MCF 10A (cell line): Measurements from ENCODE around the gene CD74. TPM values are rescaled to one million over a fixed set of nuclear protein-coding genes. Genes with fewer than 3 reads are reported as not detected.
A peak's percentile ranks its signal among the peaks of the same experiment; 100 is the strongest.

Source experiments
- BruUV-seq: library from RNA; stranded (reverse); fragments of 400-500 nt; replicated peaks from 2 replicates; lab custom pipeline; 2021; lab: Mats Ljungman, UMichigan
- CTCF ChIA-PET: fragments of 300-600 bp; sonication (Branson Sonifier 250); formaldehyde crosslinking; extraction: SDS; loops from one replicate; lab custom pipeline; 2021; ENCODE audit warnings: antibody characterized with exemption, inconsistent platforms; lab: Yijun Ruan, JAX
- POLR2A ChIA-PET: fragments of 300-600, 350-650 bp; sonication (Branson Sonifier 250); formaldehyde crosslinking; extraction: SDS; loops from one replicate; lab custom pipeline; 2020; ENCODE audit warnings: antibody characterized with exemption, inconsistent platforms; lab: Yijun Ruan, JAX
- DNase-seq: peaks from one replicate; pipeline ENCODE4 v3.0.0-alpha.2; 2018; ENCODE audit not compliant: unreplicated experiment
- H3K27ac Mint-ChIP-seq: one replicate; pipeline ENCODE4 v1.8.0; 2022; ENCODE audit warnings: mild to moderate bottlenecking, low read depth, mixed read lengths; ENCODE audit not compliant: unreplicated experiment
- H3K27me3 Mint-ChIP-seq: one replicate; pipeline ENCODE4 v1.8.0; 2022; ENCODE audit warnings: mixed read lengths; ENCODE audit not compliant: insufficient read depth, unreplicated experiment
- H3K36me3 Mint-ChIP-seq: one replicate; pipeline ENCODE4 v1.8.0; 2022; ENCODE audit warnings: mild to moderate bottlenecking, moderate library complexity, mixed read lengths; ENCODE audit not compliant: insufficient read depth, unreplicated experiment
- H3K4me1 Mint-ChIP-seq: one replicate; pipeline ENCODE4 v1.8.0; 2022; ENCODE audit warnings: mixed read lengths; ENCODE audit not compliant: insufficient read depth, unreplicated experiment
- H3K4me3 Mint-ChIP-seq: one replicate; pipeline ENCODE4 v1.8.0; 2022; ENCODE audit warnings: mild to moderate bottlenecking, moderate library complexity, mixed read lengths; ENCODE audit not compliant: unreplicated experiment
- H3K9me3 Mint-ChIP-seq: one replicate; pipeline ENCODE4 v1.8.0; 2022; ENCODE audit warnings: mixed read lengths; ENCODE audit not compliant: unreplicated experiment
- intact Hi-C: fragments of 100-400 bp; cut with micrococcal nuclease; formaldehyde crosslinking; loops from 2 replicates; pipeline ENCODE4 v1.14.1; 2022
- total RNA-seq: library from RNA; stranded (reverse); gene quantifications from 2 replicates; pipeline ENCODE4 v1.2.3, GENCODE V29; 2022
- TF ChIP-seq, protein P1 (sequence below): fragments of 200-600 bp; IDR thresholded peaks from one replicate; pipeline ENCODE4 v1.8.0; 2022; ENCODE audit warnings: antibody characterized with exemption, mild to moderate bottlenecking; ENCODE audit not compliant: unreplicated experiment

The CD74 gene
- total RNA-seq, 1 experiment from 2014 or later: not detected

DNA sequence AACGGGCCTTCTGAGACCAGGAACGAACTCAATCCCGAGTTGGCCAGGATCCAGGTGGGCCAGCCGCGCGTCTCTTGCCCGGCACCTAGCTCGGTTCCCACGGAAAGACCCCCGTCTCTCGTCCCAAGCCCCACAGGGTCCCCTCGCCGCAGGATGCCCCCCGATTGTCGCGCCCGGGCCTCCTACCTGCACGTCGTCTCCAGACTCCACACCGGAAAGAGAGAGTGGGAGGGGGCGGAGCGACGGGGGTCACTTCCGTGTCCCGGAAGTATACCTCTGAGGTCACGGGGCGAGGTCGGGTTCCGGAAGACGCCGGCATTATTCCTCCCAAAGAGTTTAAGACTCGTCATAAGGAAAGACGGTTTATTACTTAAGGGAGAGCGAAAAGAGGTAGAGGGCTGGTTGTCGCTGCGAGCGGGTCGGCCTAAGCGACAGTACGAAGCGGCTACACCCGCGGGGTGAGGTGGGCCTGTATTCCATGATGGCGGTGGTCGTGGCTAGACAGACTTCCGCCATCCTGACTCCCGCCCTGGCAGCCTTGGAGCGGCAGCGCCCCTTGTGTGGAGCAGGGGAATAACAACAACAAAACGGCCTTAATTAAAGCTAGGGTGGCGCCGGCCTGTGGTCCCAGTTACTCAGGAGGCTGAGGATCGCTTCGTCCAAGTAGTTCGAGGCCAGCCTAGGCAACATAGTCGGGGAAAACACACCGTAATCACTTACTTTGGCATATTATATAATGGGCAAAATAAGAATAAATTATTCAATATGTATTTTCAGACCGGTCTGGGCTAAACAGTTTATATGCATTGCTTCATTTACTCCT, 37.0 kb upstream of the CD74 start, which contains the start of gene RPS14:
RPS14 (minus strand) TSS at position 223 of the 823 bp plus-strand sequence. CDS start 2,006 bp downstream, outside the sequence.
- H3K36me3 Mint-ChIP-seq: peaks cover 55% of the 10 kb centered on the region
- H3K9me3 Mint-ChIP-seq: no peaks in the 10 kb centered on the region
- peak within 1 kb of the TSS; percentile 100 for H3K27ac Mint-ChIP-seq
- CTCF ChIA-PET: interaction anchor here (0.5 to 4.7 kb wide), 42 partner anchors 9 to 932 kb away, joined by 3 to 36 read pairs (median 4); partner anchors contain the start of gene MYOZ3
- H3K4me3 Mint-ChIP-seq: peak within 1 kb of the TSS; percentile 85
- POLR2A ChIA-PET: interaction anchor here (0.6 to 2.6 kb wide), 61 partner anchors 9 to 1185 kb away, joined by 3 to 33 read pairs (median 4); partner anchors contain the start of genes DCTN4, NDST1, RBM22 and SLC26A2
- H3K27me3 Mint-ChIP-seq: no peaks in the 10 kb centered on the region
- intact Hi-C loops: loop anchor here (10.0 kb wide), 1 partner anchor 325 kb away; the partner anchor contains the start of gene SMIM3
- H3K4me1 Mint-ChIP-seq: peaks cover 22% of the 10 kb centered on the region
- peak; percentile 98 for DNase-seq
- BruUV-seq: TSS peak; percentile 95
- TF ChIP-seq, protein P1, sequence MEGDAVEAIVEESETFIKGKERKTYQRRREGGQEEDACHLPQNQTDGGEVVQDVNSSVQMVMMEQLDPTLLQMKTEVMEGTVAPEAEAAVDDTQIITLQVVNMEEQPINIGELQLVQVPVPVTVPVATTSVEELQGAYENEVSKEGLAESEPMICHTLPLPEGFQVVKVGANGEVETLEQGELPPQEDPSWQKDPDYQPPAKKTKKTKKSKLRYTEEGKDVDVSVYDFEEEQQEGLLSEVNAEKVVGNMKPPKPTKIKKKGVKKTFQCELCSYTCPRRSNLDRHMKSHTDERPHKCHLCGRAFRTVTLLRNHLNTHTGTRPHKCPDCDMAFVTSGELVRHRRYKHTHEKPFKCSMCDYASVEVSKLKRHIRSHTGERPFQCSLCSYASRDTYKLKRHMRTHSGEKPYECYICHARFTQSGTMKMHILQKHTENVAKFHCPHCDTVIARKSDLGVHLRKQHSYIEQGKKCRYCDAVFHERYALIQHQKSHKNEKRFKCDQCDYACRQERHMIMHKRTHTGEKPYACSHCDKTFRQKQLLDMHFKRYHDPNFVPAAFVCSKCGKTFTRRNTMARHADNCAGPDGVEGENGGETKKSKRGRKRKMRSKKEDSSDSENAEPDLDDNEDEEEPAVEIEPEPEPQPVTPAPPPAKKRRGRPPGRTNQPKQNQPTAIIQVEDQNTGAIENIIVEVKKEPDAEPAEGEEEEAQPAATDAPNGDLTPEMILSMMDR: peak; percentile 92

DNA sequence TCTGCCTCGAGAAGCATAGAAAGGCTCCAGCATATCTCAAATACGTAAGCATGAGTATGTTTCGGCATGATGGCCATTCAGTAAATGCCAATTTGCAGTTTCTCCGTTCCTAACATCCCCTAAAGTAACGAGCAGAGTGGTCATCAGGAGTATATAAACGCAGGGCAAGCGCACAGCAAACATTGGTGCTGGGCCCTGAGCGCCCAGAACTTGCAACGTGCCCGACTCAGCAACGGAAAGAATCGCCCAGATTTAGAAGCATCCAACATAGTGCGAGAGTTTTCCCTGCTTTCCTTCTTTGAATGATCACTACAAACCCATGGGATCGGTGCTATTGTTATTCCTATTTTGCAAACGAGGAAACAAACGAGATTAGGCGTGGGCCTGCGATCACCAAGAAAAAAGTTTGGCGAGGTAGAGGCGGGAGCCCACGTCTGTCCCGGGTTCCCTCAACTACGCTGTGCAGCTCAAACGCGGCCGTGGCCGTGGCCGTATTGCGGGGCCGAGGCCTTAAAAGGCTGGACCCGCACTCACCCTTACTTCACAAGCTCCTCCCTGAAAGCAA, 36.3 kb upstream of the CD74 start:
- TF ChIP-seq, protein P1: no peak
- BruUV-seq: TSS peak; percentile 69
- Mint-ChIP-seq H3K27me3 (no peaks in the 10 kb centered on the region), H3K9me3 (no peaks in the 10 kb centered on the region), H3K36me3 (peaks cover 62% of the 10 kb centered on the region), H3K27ac (peak overlapping the region; percentile 100), H3K4me1 (peaks cover 22% of the 10 kb centered on the region), H3K4me3 (peak overlapping the region; percentile 85)
- intact Hi-C loops: no loop called here
- ChIA-PET CTCF (interaction anchor here (0.7 to 4.7 kb wide), 13 partner anchors 9 to 590 kb away, joined by 3 to 36 read pairs (median 3); no protein-coding TSS in a partner anchor), POLR2A (interaction anchor here (0.6 to 2.6 kb wide), 40 partner anchors 9 to 1186 kb away, joined by 3 to 33 read pairs (median 4); partner anchors contain the start of genes RBM22, SLC26A2, SMIM3 and SYNPO)
- DNase-seq: no peak

DNA sequence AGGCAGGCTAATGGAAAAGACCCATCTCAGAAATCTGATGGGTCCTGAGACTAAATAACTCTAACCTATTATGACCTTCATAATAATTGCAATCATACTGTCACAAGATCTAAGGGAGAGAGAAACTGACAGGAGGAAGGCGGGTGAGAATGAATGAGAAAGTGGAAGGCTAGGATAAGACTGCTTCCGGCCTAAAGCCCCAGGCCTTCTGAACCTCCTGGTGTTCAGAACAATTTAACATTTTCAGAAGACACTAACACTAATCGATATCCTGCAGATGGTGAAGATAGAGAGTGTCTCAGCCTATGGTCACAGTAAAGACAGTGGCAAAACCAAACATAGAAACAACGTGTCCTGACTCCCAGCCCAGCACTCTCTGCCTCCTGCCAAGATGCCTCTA, 35.6 kb upstream of the CD74 start:
- peak overlapping the region; percentile 85 for H3K4me3 Mint-ChIP-seq
- ChIA-PET POLR2A (interaction anchor here (0.9 to 1.0 kb wide), 2 partner anchors 11 to 253 kb away, joined by 3 to 4 read pairs; partner anchors contain the start of gene RBM22), CTCF (no interaction called here)
- peak overlapping the region; percentile 100 for H3K27ac Mint-ChIP-seq
- no peaks in the 10 kb centered on the region for H3K27me3 Mint-ChIP-seq
- peaks cover 22% of the 10 kb centered on the region for H3K4me1 Mint-ChIP-seq
- TF ChIP-seq, protein P1: no peak
- H3K36me3 Mint-ChIP-seq: peaks cover 69% of the 10 kb centered on the region
- BruUV-seq: no TSS peak
- DNase-seq: no peak
- H3K9me3 Mint-ChIP-seq: no peaks in the 10 kb centered on the region
- intact Hi-C loops: no loop called here
